Keratinocyte (primary cell): Measurements from ENCODE around the gene MCM10. TPM values are rescaled to one million over a fixed set of nuclear protein-coding genes. Genes with fewer than 3 reads are reported as not detected.

ENCODE experiments used
- DNase-seq: peaks from one replicate; pipeline ENCODE4 v3.0.0-alpha.2; 2011; ENCODE audit warnings: low read depth, missing footprints, low spot score
- FAIRE-seq: peaks from 2 replicates; lab custom pipeline; 2011; peaks lifted over from hg19 to GRCh38; lab: Jason Lieb, UNC
- H2AFZ ChIP-seq: 2 replicates; pipeline ENCODE4 v1.6.0; 2012; ENCODE audit warnings: low read length, control low read depth, inconsistent platforms; ENCODE audit not compliant: control insufficient read depth
- H3K27ac ChIP-seq: 2 replicates; pipeline ENCODE4 v1.5.1; 2011; ENCODE audit warnings: low read length; ENCODE audit not compliant: control insufficient read depth, insufficient read depth
- H3K27me3 ChIP-seq: 3 replicates; pipeline ENCODE4 v1.6.0; 2011; ENCODE audit warnings: low read length; ENCODE audit not compliant: control insufficient read depth, insufficient read depth; ENCODE audit errors: extremely low read depth
- H3K36me3 ChIP-seq, 2 experiments: 2 replicates in 1 of 2; 3 replicates in 1 of 2; pipeline ENCODE4 v1.5.1; 2011; ENCODE audit warnings: low read length in 2 of 2, mild to moderate bottlenecking in 1 of 2; ENCODE audit not compliant: control insufficient read depth in 2 of 2, insufficient read depth in 2 of 2; ENCODE audit errors: extremely low read depth in 1 of 2
- H3K4me1 ChIP-seq: 3 replicates; pipeline ENCODE4 v1.5.1; 2011; ENCODE audit warnings: low read length; ENCODE audit not compliant: control insufficient read depth, insufficient read depth; ENCODE audit errors: extremely low read depth
- H3K4me2 ChIP-seq: 3 replicates; pipeline ENCODE4 v1.6.0; 2011; ENCODE audit warnings: low read depth, low read length; ENCODE audit not compliant: control insufficient read depth, insufficient read depth; ENCODE audit errors: extremely low read depth
- H3K4me3 ChIP-seq, 3 experiments: fragments of 200-600 bp in 1 of 3; sonication (generic) in 1 of 3; 2 replicates in 2 of 3; 3 replicates in 1 of 3; pipeline ENCODE4 v1.5.1; 2011 to 2016; ENCODE audit warnings: low read length in 3 of 3, mild to moderate bottlenecking in 3 of 3, control low read depth in 2 of 3, inconsistent platforms in 1 of 3, low read depth in 1 of 3, mixed read lengths in 1 of 3, mixed run types in 1 of 3, moderate library complexity in 1 of 3; ENCODE audit not compliant: control insufficient read depth in 2 of 3, insufficient read depth in 2 of 3; ENCODE audit errors: extremely low read depth in 1 of 3
- H3K79me2 ChIP-seq: 2 replicates; pipeline ENCODE4 v1.6.0; 2012; ENCODE audit warnings: low read length; ENCODE audit not compliant: control insufficient read depth, insufficient read depth
- H3K9ac ChIP-seq: 3 replicates; pipeline ENCODE4 v1.6.0; 2011; ENCODE audit warnings: low read length; ENCODE audit not compliant: control insufficient read depth, insufficient read depth; ENCODE audit errors: extremely low read depth
- H3K9me1 ChIP-seq: 3 replicates; pipeline ENCODE4 v1.6.0; 2011; ENCODE audit warnings: low read length; ENCODE audit not compliant: control insufficient read depth, insufficient read depth; ENCODE audit errors: extremely low read depth
- H3K9me3 ChIP-seq: 2 replicates; pipeline ENCODE4 v1.5.1; 2012; ENCODE audit warnings: low read depth, low read length; ENCODE audit not compliant: control insufficient read depth
- H4K20me1 ChIP-seq: 3 replicates; pipeline ENCODE4 v1.6.0; 2011; ENCODE audit warnings: low read length; ENCODE audit not compliant: control insufficient read depth, insufficient read depth; ENCODE audit errors: extremely low read depth
- EZH2 ChIP-seq: IDR thresholded peaks from one replicate; pipeline ENCODE4 v1.6.1; 2012; ENCODE audit warnings: inconsistent platforms, mild to moderate bottlenecking, low read length, moderate library complexity
- dilution Hi-C: fragments of 300-500 bp; cut with MboI; formaldehyde crosslinking; loops from one replicate; pipeline ENCODE4 v1.7.0; 2020; ENCODE audit warnings: low sequenced_read_pairs; ENCODE audit not compliant: extremely low pct_ligation_motif_present
- polyA plus RNA-seq, 5 experiments: library from polyadenylated mRNA; depleted of rRNA in 3 of 5; stranded (reverse) in 3 of 5; stranded (forward) in 1 of 5; unstranded in 1 of 5; fragments of >200 nt; gene quantifications; 1 replicate in 1 of 5; 2 replicates in 3 of 5; 3 replicates in 1 of 5; pipeline versions ENCODE4 v1.2.1 to v1.2.3, GENCODE V29; 2011 to 2012; ENCODE audit warnings: missing spikeins in 2 of 5, low read depth in 1 of 5, low replicate concordance in 1 of 5
- TF ChIP-seq, protein P1 (sequence below), 3 experiments: IDR thresholded peaks in 1 of 3; conservative IDR thresholded peaks in 1 of 3; optimal IDR thresholded peaks in 1 of 3; 2 replicates in 2 of 3; 3 replicates in 1 of 3; pipeline versions ENCODE3 to v1.5.1; 2011; ENCODE audit warnings: low read length in 3 of 3, mild to moderate bottlenecking in 3 of 3, moderate library complexity in 2 of 3, control low read depth in 1 of 3, inconsistent platforms in 1 of 3; ENCODE audit not compliant: insufficient read depth in 2 of 3; ENCODE audit errors: extremely low read depth in 1 of 3

The MCM10 gene
- polyA plus RNA-seq, 1 donor (not counting 4 experiments of a cell fraction or from before 2014, with no cell fraction given), result 6.2 TPM

DNA sequence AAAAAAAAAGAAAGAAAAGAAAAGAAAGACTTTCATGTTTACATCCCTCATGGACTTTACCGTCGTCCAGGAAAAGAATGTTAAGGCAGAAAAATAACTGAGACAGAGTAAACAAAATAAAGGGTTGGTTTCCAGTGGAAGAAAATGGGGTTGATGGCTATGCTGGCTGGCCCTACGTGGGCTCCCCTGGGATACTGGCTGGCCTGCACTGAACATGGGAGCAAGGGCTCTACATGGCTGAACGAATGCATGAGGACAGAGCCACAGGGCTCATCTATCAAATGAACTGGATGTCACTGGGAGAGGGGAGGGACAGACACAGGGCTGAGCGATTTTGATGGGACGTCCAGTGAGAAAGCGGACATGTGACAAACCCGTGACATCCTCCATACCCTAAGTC is 75.3 kb downstream of the MCM10 start:
- H3K9me1 ChIP-seq, result no peaks in the 10 kb centered on the region
- TF ChIP-seq EZH2, result no peak
- TF ChIP-seq, protein P1, sequence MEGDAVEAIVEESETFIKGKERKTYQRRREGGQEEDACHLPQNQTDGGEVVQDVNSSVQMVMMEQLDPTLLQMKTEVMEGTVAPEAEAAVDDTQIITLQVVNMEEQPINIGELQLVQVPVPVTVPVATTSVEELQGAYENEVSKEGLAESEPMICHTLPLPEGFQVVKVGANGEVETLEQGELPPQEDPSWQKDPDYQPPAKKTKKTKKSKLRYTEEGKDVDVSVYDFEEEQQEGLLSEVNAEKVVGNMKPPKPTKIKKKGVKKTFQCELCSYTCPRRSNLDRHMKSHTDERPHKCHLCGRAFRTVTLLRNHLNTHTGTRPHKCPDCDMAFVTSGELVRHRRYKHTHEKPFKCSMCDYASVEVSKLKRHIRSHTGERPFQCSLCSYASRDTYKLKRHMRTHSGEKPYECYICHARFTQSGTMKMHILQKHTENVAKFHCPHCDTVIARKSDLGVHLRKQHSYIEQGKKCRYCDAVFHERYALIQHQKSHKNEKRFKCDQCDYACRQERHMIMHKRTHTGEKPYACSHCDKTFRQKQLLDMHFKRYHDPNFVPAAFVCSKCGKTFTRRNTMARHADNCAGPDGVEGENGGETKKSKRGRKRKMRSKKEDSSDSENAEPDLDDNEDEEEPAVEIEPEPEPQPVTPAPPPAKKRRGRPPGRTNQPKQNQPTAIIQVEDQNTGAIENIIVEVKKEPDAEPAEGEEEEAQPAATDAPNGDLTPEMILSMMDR (optimal IDR thresholded peaks at IDR 0.05 in 1 of 3, IDR thresholded peaks at IDR 0.05 in 1 of 3, conservative IDR thresholded peaks at IDR 0.05 in 1 of 3; ENCODE audit: extremely low read depth in 1 of 3, insufficient read depth in 2 of 3, low read length in 3 of 3), result no peak
- no peak overlapping the region for H3K9ac ChIP-seq
- no peak overlapping the region for H2AFZ ChIP-seq
- H3K9me3 ChIP-seq, result no peaks in the 10 kb centered on the region
- DNase-seq, result no peak
- peaks cover 3% of the 10 kb centered on the region for H3K27me3 ChIP-seq
- H3K79me2 ChIP-seq, result no peaks in the 10 kb centered on the region
- H3K4me2 ChIP-seq, result no peak overlapping the region
- H3K4me3 ChIP-seq, result no peak overlapping the region
- no peaks in the 10 kb centered on the region for H3K36me3 ChIP-seq
- H3K27ac ChIP-seq, result no peak overlapping the region
- H4K20me1 ChIP-seq, result no peaks in the 10 kb centered on the region
- H3K4me1 ChIP-seq, result no peaks in the 10 kb centered on the region
- FAIRE-seq, result no peak
- dilution Hi-C loops, result no loop called here

DNA sequence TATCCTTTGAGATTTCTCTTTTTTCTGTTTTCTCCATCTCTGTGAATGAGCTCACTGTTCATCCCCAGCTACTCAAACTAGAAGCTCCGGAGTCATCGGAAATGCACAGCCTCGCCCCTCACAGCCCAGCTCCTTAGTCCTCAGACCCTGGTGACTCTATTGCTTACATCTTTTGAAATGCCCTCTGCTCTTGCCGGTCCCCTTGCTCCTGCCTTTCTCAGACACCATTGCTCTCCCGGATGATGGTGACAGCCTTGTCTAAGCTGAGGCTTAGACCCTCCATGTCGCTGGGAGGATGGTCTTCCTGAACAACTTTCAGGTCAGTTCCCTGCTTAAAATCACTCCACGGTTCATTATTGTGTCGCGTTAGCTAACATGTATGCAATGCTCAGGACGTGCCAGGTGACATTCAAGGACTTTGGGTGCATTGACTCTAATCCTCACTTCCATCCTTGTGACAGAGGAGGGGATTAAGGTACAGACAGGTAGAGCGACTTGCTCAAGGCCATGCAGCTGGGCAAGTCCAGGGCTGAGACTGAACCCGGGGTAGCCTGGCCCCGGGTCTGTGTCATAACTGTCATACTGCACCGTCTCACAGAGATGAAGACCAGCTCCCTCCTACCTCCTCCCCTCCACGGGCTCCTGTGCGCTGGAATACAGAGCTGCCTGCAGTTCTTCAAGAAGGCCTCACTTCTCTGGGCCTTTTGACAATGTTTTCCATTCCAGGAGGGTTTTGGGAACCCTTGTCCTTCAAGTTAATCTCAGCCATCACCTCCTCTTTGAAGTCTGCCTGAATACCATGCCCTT is 77.1 kb downstream of the MCM10 start:
- dilution Hi-C loops, result no loop called here
- FAIRE-seq (no peak), DNase-seq (no peak)
- H3K36me3 ChIP-seq, result no peaks in the 10 kb centered on the region
- H3K9me1 ChIP-seq, result no peaks in the 10 kb centered on the region
- TF ChIP-seq EZH2, result no peak
- TF ChIP-seq, protein P1 (optimal IDR thresholded peaks at IDR 0.05 in 1 of 3, IDR thresholded peaks at IDR 0.05 in 1 of 3, conservative IDR thresholded peaks at IDR 0.05 in 1 of 3; ENCODE audit: extremely low read depth in 1 of 3, insufficient read depth in 2 of 3, low read length in 3 of 3), result no peak
- no peak overlapping the region for H3K4me3 ChIP-seq
- no peaks in the 10 kb centered on the region for H3K27me3 ChIP-seq
- H3K27ac ChIP-seq, result no peak overlapping the region
- H3K4me1 ChIP-seq, result no peaks in the 10 kb centered on the region
- no peak overlapping the region for H3K9ac ChIP-seq
- H3K79me2 ChIP-seq, result no peaks in the 10 kb centered on the region
- no peak overlapping the region for H2AFZ ChIP-seq
- no peak overlapping the region for H3K4me2 ChIP-seq
- H4K20me1 ChIP-seq, result no peaks in the 10 kb centered on the region
- no peaks in the 10 kb centered on the region for H3K9me3 ChIP-seq
